ENCODE measurements around the gene SPRTN. TPM values are rescaled to one million over a fixed set of nuclear protein-coding genes. Genes with fewer than 3 reads are reported as not detected.

Gene SPRTN
- total RNA-seq, 4 donors from 2014 or later: 11.2 to 31.6 (median 20.9) TPM

DNA sequence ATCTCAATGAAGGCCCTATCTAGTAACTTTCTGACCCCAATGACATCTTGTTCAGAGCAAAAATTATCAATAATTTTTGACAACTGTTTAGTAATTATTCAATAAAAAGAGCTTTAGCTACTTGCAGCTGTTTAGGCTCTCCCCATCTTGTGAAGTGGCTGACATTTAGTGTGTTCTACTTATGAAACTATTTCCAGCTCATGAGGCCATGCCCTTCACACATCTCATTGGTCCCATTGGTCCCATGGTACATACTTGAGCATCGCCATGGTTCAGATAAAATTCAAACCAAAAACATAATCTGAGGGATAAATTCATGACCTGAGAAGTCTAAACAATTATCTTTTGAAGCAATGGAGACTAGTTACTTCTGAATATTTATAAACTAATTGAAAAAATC, 24.2 kb downstream of the SPRTN start:
- TF ChIP-seq, protein P1, sequence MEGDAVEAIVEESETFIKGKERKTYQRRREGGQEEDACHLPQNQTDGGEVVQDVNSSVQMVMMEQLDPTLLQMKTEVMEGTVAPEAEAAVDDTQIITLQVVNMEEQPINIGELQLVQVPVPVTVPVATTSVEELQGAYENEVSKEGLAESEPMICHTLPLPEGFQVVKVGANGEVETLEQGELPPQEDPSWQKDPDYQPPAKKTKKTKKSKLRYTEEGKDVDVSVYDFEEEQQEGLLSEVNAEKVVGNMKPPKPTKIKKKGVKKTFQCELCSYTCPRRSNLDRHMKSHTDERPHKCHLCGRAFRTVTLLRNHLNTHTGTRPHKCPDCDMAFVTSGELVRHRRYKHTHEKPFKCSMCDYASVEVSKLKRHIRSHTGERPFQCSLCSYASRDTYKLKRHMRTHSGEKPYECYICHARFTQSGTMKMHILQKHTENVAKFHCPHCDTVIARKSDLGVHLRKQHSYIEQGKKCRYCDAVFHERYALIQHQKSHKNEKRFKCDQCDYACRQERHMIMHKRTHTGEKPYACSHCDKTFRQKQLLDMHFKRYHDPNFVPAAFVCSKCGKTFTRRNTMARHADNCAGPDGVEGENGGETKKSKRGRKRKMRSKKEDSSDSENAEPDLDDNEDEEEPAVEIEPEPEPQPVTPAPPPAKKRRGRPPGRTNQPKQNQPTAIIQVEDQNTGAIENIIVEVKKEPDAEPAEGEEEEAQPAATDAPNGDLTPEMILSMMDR (IDR thresholded peaks at IDR 0.05): no peak
- ATAC-seq (ENCODE audit: low FRiP score) (no peak), DNase-seq (ENCODE audit: low spot score) (no peak)

DNA sequence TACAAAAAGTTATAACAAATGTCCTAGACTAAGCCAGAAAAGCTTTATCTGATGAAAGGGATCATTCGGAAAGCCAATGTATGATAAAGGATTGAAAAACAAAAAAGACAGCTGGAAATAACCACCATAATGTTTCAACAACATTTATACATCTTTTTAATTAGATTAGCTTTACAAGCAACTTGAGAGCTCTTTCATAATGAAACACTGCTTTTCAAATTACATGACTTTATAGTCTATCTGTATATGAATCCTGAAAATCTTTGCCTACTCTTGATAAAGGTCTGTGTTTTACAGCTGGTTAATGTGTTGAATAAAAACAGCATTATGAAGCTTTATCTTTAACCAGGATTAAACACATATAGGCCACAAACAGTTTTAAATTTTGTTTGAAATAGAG, 25.5 kb downstream of the SPRTN start:
- TF ChIP-seq, protein P1 (IDR thresholded peaks at IDR 0.05): no peak
- no peak for DNase-seq (ENCODE audit: low spot score)
- ATAC-seq (ENCODE audit: low FRiP score): no peak

DNA sequence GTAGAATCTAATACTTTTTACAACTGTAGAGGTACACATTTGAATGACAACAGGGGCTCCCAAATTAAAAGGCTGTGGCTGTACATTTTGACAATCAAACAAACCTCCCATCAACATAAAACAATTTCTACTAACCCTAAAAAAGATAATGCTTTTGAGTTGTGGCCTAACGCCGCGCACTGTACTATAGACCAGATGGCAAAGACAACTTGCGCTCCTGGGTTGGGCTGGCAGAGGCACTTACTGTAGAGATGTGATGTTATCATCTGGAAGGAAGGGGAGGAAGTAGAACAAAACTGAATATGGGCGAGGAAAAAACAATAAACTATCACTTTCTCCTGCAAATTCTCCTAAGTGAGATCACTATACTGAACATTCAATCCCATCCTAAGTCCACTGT, 26.1 kb downstream of the SPRTN start:
- no peak for DNase-seq (ENCODE audit: low spot score)
- TF ChIP-seq, protein P1 (IDR thresholded peaks at IDR 0.05): no peak
- no peak for ATAC-seq (ENCODE audit: low FRiP score)

DNA sequence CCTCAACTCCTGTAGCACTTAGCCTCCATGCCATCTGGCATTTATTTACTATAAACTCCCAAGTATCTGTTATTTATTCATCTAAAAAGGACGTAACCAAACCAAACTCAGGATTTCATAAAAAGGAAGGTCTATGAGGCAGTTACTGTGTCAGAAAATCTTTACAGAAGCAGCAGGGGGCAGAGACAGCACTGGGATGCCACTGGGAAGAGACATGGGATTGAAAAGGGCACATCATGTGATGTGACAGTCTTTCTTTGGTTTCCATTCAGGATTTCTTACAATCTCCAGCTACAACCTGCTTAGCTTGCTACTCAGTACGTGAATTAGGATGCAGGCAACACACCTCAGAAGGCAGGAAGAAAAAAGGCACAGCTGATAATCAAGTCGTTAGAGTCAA, 31.2 kb downstream of the SPRTN start:
- TF ChIP-seq, protein P1 (IDR thresholded peaks at IDR 0.05): no peak
- DNase-seq (ENCODE audit: low spot score) (no peak), ATAC-seq (ENCODE audit: low FRiP score) (no peak)

DNA sequence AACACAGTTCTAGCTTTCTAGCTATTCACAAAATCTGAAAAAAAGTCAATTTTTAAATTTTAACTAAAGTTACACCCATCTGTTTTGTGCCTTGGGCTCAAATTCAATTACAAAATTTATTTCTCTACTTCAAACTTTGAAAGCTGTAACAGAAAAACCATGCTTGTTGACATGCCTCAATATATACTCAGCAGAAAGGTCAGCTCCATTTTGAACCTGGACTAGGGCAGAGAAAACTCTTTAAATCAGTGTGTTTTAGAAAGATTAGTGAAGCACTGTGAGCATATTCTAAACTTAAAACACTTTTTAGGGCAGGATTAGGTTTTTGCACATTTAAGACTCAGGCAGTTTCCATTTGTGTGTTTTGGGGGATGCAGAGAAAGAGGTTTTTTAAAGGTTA, 34.4 kb downstream of the SPRTN start:
- TF ChIP-seq, protein P1 (IDR thresholded peaks at IDR 0.05): no peak
- DNase-seq (ENCODE audit: low spot score) (no peak), ATAC-seq (ENCODE audit: low FRiP score) (no peak)

DNA sequence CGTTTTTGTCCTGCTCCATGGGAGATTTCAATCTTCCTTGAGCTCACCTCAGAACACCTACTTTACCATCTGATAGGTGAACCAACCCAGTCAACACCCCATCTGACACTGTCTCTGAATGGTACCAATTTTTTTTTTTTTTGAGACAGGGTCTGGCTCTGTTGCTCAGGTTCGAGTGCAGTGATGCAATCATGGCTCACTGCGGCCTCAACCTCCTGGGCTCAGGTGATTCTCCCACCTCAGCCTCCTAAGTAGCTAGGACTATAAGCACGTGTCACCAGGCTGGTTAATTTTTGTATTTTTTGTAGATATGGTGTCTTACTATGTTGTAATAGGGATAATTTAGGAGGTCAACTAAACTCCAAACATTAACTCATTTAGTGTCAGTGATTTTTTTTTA, 36.3 kb downstream of the SPRTN start:
- TF ChIP-seq, protein P1 (IDR thresholded peaks at IDR 0.05): no peak
- no peak for ATAC-seq (ENCODE audit: low FRiP score)

DNA sequence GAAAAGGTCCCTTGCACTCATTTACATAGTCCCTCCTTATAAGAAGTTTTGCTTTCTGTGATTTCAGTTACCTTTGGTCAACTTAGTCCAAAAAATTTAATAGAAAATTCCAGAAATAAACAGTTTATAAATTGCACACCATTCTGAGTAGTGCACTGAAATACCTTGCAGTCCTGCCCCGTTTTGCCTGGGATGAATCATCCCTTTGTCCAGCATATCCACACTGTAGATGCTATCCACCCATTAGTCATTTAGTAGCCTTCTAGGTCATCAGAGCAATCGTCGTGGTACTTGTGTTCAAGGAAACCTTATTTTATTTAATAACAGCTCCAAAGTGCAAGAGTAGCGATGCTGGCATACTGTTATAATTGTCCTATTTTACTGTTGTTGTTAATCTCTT, 38.0 kb downstream of the SPRTN start:
- no peak for DNase-seq (ENCODE audit: low spot score)
- TF ChIP-seq, protein P1 (IDR thresholded peaks at IDR 0.05): no peak
- no peak for ATAC-seq (ENCODE audit: low FRiP score)

More for the DNA sequence above, 36.3 kb downstream of the SPRTN start:
- DNase-seq (ENCODE audit: low spot score): no peak
